ENCODE data around the gene GEMIN7.

GEMIN7 gene, protein sequence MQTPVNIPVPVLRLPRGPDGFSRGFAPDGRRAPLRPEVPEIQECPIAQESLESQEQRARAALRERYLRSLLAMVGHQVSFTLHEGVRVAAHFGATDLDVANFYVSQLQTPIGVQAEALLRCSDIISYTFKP

DNA sequence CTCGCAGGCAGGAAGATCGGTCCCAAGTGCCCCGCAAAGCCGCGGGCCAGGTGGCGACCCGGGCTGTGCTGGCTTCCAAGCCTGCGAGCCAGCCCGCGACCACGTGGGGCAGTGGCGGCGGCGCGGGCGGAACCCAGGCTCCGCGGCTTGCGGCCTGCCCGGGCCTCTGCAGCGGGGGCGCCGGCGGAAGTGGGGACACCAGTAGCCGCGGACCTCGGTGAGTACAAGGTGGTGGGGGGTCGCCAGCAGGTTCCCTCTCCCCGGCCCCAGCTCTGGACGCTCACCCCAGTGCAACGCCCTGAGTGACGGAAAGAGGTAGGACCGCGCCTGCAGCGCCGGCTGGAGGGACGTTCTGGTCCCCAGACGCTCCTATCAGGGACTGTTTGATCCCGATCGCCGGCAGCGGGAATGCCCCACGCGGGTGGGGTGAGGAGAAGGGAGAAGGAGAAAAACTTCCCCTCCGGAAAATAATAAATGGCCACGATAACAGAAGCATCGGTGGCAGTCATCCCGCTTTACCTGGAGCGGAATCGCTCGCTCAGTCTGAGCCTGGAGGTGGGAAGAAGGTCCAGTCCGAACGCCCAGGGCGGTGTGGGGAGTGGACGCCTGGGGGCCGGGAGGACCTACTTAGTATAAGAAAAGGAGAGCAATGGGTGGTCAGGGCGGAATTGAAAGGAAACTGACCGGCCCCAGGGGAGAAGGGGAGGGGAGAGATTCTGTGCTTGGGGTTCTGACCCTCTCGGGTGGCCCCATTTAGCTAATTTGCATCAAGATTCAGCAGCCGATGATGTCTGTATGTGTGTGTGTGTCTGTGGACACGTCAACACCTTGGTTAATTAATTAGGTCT lies at the start of gene GEMIN7:
Gene GEMIN7 (plus strand): TSS at position 198 of the 848 bp plus-strand sequence. CDS start 10,855 bp downstream, outside the sequence.
- DNase-seq, result peak; percentile 76

DNA sequence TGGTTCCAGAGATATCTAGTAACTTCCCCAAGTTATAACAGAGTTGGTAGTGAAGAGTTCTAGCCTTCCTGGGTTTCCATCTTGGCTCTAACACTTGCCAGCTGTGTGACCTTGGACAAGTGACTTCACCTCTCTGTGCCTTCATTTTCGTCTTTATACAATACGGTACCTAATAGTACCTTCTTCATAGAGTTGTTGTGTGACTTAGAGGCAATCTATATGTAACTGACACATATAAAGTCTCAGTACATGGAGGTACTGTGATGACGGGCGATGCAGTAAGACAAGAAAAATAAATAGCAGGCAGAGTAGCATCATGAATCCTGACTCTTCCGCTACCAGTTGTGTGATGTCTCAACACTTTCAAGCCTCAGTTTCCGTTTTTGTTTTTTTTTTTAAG lies 48.2 kb upstream of the GEMIN7 start:
- no peak for DNase-seq

DNA sequence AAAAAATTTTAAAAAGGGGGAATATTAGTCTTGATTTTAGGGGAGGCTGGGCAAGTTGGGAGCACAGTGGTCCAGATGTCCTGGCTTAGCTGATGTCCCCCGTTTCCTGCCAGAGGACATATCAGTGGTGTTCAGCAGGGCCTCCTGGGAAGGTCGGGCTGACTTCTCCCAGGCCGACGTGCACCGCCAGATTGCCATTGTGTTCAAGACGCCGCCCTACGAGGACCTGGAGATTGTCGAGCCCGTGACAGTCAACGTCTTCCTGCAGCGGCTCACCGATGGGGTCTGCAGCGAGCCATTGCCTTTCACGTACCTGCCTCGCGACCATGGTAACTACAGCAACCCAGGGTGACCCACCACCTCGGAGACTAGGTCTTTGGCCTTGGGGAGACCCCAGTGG lies 46.6 kb upstream of the GEMIN7 start:
- no peak for DNase-seq

DNA sequence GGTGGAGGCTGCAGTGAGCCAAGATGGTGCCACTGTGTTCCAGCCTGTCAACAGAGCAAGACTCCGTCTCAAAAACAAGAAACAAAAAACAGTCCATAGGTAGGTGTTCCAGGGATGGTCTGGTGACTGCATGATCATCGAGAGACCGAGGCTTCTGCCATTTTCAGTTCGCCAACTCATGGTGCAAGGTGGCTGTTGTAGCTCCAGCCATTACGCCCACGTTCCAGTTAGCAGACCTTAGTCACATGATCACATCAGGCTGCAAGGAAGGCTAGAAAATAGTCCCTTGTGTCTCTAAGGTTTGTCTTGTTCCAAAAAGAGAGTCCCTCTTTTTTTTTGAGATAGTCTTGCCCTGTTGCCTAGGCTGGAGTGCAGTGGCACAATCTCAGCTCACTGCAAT lies 43.3 kb upstream of the GEMIN7 start:
- no peak for DNase-seq

DNA sequence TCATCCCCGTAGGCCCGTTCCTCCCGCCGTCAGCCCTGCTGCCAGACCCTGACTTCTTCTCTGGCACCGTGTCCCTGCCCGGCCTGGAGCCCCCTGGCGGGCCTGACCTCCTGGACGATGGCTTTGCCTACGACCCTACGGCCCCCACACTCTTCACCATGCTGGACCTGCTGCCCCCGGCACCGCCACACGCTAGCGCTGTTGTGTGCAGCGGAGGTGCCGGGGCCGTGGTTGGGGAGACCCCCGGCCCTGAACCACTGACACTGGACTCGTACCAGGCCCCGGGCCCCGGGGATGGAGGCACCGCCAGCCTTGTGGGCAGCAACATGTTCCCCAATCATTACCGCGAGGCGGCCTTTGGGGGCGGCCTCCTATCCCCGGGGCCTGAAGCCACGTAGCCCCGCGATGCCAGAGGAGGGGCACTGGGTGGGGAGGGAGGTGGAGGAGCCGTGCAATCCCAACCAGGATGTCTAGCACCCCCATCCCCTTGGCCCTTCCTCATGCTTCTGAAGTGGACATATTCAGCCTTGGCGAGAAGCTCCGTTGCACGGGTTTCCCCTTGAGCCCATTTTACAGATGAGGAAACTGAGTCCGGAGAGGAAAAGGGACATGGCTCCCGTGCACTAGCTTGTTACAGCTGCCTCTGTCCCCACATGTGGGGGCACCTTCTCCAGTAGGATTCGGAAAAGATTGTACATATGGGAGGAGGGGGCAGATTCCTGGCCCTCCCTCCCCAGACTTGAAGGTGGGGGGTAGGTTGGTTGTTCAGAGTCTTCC lies 41.5 kb upstream of the GEMIN7 start:
- DNase-seq, result no peak

DNA sequence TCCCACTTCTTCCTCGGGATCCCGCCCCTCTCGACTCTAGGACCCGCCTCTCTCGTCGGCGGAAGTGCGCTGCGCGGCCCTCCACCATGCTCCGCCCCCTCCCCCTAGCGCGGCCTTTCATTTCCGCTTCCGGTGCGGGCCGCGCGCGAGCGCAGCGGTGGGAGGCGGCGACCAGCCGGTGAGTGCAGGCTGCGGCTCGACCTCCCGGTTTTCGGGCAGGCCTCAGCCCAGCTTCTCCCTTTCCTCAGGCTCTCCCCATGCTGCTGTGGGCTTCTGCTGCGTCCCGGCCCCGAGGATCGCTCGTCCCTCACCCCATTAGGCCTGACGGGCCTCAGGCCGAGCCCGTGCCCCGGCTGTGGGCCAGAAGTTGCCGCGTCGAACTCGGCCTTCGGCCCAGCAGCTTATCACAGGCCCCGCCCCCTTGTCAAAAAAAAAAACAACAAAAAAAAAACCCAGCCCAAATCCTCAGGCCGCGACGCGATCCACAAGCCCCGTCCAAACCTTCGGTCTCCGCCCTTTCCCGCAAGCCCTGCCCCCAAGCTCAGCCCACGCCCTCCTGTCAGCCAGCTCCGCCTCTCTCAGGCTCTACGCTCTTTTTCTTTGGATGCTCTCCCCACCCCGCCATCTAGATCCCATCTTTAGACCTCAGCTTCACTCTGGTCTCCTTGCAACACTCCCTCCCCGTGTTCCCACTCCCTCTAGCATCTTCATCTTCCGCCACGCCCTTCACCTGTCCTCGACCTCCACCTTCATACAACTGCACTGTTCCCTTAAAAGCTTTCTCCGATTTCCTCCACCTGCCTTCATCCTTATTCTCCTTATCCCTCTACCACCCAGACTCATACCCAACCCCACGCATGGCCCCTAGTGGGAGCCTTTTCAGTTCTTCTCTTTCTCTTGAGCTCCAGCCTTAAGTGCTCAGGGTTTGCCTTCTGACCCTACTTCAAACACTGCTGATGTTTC lies 39.8 kb upstream of the GEMIN7 start, which contains the start of gene CLASRP:
Gene CLASRP (plus strand): TSS at position 115 of the 963 bp plus-strand sequence. CDS start 1,168 bp downstream, outside the sequence.
- peak; percentile 87 for DNase-seq

DNA sequence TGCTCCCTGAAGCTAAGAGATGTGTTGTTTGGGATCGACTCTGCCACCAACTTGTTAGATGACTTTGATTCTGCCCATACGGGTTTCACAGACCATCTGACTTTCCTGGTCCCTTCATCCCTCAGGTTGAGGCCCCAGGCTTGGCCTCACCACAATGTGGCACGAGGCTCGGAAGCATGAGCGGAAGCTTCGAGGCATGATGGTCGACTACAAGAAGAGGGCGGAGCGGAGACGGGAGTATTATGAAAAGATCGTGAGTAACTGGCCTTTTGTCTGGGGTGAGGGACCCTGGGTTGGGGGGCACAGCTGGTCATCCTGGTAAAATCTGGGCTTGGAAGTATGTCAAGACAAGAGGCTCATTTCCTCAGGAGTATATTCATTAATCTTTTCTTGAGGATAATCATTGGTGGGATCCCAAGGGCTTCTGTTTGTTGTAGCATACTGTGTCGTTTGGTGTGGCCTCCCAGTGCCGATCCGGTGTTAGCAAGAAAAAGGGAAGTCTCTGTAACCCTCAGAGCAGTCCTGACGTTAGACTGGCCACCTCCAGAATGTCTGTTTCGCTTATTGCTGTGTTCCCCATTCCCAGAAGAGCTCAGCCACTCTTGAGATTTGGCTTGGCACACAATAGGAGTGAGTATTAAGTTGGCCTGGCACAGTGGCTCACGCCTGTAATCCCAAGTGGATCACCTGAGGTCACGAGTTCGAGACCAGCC lies 38.8 kb upstream of the GEMIN7 start:
- no peak for DNase-seq

DNA sequence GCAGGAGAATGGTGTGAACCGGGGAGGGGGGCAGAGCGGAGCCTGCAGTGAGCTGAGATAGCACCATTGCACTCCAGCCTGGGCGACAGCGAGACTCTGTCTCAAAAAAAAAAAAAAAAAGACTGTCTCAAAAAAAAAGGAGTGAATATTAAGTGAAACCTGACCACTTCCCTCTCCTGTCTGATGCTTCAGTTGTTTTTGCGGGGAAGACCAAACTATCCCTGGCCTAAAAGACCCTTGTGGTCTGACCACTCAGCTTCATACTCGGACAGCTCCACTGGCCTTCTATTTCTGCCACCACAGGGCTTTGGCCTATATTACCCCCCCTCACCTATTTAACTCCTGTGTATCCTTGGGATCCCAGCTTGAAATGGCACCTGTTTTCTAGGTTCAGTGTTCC lies 37.9 kb upstream of the GEMIN7 start:
- DNase-seq, result no peak

DNA sequence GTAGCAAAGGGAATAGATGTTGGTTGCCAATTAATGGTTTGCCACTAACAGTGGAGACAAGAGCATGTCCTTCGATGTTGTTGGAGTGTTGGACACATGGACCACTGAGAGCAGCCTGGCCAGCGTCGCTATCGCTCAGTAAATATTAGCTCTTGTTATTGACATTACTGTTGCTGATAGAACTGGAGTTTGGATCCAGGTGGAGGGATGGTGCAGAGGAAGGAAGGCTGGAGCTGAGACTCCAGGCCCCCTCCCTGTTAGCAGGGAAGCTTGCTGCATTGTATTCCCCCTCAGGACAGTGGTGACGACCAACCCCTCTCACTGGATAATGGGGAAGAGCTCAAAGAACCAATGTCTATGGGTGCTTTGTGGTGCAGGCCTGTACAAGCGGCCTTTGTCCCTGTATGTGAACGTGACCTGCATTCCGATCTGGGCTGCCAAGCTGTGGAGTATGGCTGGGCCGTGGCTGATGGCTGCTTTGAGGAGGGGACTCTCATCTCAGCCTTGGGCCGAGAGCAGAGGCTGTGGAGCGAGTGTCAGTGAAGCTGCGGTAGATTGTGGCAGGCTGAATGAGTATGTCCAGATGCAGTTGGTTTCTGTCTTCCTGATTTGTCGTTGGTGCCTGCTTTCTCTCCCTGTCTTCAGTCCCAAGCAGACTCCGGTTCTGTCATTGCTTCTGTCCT lies 33.2 kb upstream of the GEMIN7 start:
- DNase-seq, result no peak

DNA sequence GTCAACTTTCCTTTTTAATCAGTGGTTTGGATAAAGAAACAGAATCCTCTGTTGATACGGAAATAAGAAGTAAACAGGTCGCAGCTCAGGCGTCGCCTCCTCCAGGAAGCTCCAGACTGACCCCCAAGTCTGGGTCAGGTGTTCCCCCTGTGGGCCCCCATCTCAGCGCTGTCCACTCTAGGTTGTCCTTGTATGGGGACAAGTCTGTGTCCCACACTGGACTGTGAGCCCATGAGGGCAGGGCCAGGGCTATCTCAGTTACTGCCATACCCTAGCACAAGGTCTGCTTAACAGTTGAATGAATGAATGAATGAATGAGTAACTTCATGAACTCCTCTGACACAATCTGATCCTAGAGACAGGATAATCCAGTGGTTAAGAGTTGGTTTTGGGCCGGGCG lies 32.7 kb upstream of the GEMIN7 start:
- DNase-seq, result no peak

DNA sequence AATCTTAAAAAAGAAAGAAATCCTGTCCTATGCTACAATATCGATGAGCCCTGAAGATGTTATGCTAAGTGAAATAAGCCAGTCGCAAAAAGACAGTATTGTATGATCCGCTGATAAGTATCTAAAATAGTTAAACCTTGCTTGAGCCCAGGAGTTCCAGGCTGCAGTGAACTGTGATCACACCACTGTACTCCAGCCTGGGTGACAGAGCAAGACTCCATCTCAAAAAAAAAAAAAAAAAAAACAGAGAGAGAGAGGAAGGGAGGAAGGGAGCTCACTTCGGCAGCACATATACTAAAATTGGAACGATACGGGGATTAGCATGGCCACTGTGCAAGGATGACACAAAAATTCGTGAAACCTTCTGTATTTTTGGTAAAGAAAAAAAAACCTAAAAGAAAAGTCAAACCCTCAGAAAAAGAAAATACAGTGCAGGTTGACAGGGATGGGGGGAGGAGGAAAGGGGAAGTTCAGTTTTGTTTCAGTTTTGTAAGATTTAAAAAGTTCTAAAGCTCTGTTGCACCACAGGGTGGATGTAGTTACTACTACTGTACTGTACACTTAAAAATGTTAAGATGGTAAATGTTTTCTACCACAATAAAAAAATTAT lies 31.8 kb upstream of the GEMIN7 start:
- DNase-seq, result no peak

DNA sequence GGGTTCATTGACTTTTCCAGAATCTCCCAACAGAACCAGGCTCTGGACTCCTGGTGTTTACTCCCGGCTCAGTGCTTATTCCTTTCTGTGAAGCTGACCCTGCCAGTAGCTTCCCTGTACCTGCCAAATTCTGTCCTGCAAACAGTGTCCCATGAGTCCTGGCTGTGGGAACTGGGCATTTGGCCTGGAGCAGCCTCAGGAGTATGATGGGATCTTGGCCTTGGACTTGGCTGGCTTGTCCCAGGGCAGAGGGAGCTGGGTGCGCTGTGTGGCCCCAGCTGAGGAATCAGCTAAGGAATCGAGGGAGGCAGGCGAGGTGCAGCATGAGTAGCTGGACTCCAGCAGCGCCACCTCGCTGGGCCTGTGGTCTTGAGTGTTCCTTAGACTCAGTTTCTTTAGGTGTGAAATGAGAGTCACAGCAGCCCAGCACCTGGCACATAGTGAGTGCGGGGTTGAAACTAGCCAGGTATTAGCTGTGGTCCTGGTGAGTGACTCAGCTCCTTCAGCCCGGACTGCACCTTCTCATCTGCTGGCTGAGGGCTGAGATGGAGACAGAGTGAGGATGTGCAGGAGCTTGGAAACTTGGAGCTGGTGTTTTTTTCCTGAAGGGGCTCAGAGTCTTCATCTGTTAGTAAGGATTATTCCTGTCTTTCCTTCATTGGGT lies 29.9 kb upstream of the GEMIN7 start:
- DNase-seq, result no peak

DNA sequence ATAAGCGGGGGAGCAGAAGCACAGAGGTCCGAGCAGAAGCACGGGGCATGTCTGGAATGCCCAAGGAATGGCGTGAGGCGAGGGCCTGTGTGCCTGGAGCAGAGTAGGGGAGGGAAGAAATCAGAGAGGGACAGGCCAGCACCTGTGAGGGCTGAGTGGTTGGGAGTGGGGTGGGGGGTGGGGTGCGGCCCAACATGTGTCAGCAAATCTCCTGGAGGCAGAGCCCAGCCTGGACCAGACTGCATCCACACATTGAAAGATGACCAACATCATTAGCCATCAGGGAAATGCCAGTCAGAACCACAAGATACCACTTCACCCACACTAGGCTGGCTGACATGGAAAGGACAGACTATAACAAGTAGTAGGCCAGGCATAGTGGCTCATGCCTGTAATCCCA lies 29.0 kb upstream of the GEMIN7 start:
- DNase-seq, result no peak

DNA sequence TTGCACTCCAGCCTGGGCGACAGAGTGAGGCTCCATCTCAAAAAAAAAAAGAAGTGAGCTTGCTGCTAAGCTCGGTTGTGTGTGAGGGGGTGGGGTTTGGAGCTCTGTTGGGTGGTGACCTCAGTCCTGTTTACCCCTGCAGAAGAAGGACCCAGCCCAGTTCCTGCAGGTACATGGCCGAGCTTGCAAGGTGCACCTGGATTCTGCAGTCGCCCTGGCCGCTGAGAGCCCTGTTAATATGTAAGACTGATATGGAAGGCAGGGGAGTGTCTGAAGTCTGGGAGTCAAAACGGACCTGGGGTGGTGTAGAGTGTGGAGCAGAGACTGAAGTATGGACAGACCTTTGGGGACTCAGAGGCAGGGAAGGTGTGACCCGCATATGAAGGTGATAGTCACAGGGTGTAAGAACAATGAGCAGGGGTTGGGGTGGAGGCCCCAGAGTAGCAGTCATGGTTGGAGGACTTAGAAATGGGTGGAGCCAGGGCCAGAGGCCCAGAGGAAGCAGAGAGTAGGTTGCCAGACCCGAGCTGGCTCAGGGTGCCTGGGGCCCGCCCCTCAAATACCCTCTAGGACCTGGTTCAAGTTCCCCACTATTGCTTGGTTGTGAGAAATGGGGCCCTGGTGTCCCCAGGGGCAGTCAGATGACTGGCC lies 27.0 kb upstream of the GEMIN7 start:
- DNase-seq, result no peak

DNA sequence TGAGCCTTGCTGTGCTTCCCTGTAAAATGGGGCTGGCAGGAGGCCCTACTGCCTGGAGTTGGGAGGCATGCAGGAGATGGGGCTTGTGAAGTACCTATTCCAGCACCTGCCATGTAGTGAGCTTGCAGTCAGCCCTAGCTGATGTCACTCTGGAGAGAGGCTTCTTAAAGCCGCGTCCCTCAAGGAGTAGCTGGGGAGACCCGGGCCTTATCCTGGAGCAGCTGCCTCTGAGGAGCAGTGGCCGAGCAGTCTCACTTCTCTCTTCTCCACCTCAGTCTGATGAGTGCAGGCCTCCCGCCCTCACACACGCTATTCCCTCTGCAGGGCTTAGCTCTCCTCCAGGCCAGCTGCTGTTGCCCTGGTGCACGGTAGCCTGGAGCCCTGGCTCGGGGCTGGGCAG lies 22.2 kb upstream of the GEMIN7 start:
- no peak for DNase-seq

DNA sequence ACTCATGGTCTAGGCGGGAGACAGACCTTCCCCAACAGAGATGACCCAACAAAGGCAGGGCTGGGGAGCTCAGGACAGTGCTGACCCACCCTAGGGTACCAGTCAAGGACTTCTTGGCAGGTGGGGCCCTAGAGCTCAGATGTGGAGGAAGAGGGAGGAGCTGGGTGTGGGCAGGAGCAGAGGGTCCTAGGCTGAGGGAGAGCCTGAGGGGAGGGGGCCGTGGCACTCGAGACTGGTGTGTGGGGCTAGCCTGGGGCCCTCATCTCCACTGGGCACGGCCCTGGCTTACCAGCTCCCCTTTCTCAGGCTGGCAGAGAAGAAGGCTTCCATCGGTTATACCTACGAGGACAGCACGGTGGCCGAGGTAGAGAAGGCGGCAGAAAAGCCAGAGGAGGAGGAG lies 21.6 kb upstream of the GEMIN7 start:
- DNase-seq, result no peak

DNA sequence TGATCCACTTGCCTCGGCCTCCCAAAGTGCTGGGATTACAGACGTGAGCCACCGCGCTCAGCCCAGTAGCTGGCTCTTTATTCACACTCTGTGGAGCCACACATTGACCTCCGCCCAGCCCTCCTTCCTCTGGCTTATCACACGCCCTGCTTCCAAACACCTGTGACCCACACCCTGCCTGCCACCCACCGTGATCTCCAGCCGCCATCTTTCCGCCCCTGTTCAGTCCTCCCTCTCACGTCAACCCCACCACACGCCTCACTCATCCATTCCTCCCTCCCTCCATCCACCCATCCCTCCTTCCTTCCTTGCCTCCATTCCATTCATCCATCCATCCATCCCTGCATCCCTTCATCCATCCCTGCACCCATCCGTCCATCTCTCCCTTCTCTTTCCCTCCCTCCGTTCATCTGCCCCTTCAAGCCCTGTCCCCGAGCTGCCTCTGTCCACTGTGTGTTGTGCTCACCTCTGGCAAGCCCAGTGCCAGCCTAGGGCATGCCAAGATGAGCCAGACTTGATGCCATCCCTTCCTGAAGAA lies 20.4 kb upstream of the GEMIN7 start:
- DNase-seq, result no peak

DNA sequence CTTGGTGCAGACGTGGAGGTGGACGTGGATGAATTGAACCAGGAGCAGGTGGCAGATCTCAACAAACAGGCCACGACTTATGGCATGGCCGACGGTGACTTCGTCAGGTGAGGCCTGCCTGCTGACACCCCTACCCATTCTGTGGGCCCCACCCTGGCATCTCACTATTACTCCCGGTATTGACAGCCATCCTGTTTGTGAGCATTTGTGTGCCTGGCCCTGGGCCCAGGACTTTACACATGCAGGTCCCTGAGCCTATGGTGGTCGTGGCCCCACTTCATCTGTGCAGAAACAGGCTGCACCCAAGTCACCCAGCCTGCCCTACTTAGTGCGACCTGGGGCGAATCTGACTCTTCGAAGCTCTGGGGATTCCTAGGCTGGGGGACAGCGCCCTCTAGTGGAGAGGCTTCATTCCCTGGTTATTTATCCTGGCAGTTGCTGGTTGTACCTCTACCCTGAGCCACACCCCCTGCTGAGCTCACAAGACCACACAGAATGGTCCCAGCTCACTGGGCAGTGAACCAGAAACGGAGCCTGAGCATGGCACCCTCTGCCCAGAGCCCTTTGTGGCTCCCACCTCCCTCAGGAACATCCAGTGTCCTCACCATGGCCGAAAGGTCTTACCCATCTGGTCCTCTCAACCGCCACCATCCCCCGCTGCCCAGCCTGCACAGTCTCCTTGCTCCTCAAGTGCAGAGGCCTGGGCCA lies 19.6 kb upstream of the GEMIN7 start:
- peak; percentile 66 for DNase-seq

DNA sequence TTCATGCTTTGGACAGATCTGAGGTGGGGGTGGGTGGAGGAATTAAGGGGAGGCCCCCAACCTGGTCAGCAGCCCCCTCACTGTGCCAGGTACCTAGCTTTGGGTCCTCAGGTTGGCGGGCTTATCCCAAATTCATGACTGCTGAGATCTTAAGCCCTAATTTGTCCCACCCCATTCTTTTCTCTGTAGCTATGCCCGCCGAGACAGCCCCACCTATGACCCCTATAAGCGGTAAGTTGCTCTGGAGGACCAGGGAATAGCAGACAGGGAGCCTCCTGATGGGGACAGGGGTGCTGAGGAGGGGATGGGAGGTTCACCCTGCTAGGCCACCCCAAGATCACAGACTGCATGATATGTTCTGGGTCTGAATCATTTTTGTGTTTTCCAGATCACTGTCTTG lies 17.1 kb upstream of the GEMIN7 start:
- no peak for DNase-seq
